ENCODE measurements around the gene CDH4. TPM values are rescaled to one million over a fixed set of nuclear protein-coding genes. Genes with fewer than 3 reads are reported as not detected.

CDH4 gene
- total RNA-seq, 1 experiment from 2014 or later, result 5.3 TPM

DNA sequence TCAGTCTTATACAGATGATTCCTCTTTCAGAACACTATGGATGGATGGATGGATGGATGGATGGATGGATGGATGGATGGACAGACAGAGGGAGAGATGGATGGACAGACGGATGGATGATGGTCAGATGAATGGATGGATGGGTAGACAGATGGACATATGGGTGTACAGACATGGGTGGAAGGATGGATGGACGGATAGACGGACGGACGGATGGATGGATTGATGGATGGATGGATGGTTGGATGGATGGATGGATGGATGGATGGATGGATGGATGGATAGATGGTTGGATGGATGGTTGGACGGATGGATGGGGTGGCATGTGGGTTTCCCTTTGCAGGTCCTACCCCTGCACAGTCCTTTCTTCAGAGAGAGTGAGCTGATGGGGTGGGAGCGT lies 320.7 kb downstream of the CDH4 start (continued):
- TF ChIP-seq ZNF425 (CRISPR knock-in tag; conservative IDR thresholded peaks at IDR 0.05), result no peak

GRCh38 chr20:61573415-61574305 lies 321.6 kb downstream of the CDH4 start:
- Mint-ChIP-seq H3K4me1 (peaks cover 3% of the 10 kb centered on the region), H3K36me3 (no peaks in the 10 kb centered on the region), H3K27me3 (ENCODE audit: low read depth) (peaks cover 37% of the 10 kb centered on the region), H3K27ac (no peak overlapping the region), H3K4me3 (no peak overlapping the region), H3K9me3 (peaks cover 15% of the 10 kb centered on the region)
- ChIA-PET POLR2A (no interaction called here), CTCF (interaction anchor here (0.6 kb wide), 1 partner anchor 302 kb away, joined by 3 read pairs; no protein-coding TSS in a partner anchor)
- no peak for TF ChIP-seq KAT7 (CRISPR knock-in tag; IDR thresholded peaks at IDR 0.05; ENCODE audit: borderline replicate concordance)
- no peak for TF ChIP-seq FOXJ3 (CRISPR knock-in tag; IDR thresholded peaks at IDR 0.05; ENCODE audit: borderline replicate concordance)
- no peak for TF ChIP-seq ATF1 (CRISPR knock-in tag; IDR thresholded peaks at IDR 0.05)
- no peak for TF ChIP-seq SP1 (CRISPR knock-in tag; conservative IDR thresholded peaks at IDR 0.05)
- TF ChIP-seq ETV6 (CRISPR knock-in tag; IDR thresholded peaks at IDR 0.05), result no peak
- no peak for TF ChIP-seq JAZF1 (CRISPR knock-in tag; IDR thresholded peaks at IDR 0.05)
- no peak for TF ChIP-seq NFYB (CRISPR knock-in tag; conservative IDR thresholded peaks at IDR 0.05; ENCODE audit: low read depth)
- TF ChIP-seq, protein P1, sequence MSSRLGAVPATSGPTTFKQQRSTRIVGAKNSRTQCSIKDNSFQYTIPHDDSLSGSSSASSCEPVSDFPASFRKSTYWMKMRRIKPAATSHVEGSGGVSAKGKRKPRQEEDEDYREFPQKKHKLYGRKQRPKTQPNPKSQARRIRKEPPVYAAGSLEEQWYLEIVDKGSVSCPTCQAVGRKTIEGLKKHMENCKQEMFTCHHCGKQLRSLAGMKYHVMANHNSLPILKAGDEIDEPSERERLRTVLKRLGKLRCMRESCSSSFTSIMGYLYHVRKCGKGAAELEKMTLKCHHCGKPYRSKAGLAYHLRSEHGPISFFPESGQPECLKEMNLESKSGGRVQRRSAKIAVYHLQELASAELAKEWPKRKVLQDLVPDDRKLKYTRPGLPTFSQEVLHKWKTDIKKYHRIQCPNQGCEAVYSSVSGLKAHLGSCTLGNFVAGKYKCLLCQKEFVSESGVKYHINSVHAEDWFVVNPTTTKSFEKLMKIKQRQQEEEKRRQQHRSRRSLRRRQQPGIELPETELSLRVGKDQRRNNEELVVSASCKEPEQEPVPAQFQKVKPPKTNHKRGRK (CRISPR knock-in tag; IDR thresholded peaks at IDR 0.05; ENCODE audit: borderline replicate concordance), result no peak
- TF ChIP-seq JUN (CRISPR knock-in tag; IDR thresholded peaks at IDR 0.05), result no peak
- no peak for TF ChIP-seq TCF7 (CRISPR knock-in tag; IDR thresholded peaks at IDR 0.05; ENCODE audit: low read depth)
- TF ChIP-seq ZBTB21 (CRISPR knock-in tag; IDR thresholded peaks at IDR 0.05; ENCODE audit: borderline replicate concordance), result no peak
- no peak for TF ChIP-seq USF2 (CRISPR knock-in tag; IDR thresholded peaks at IDR 0.05)
- no peak for TF ChIP-seq NFATC4 (CRISPR knock-in tag; IDR thresholded peaks at IDR 0.05)
- TF ChIP-seq ZNF425 (CRISPR knock-in tag; conservative IDR thresholded peaks at IDR 0.05), result no peak
- no peak for TF ChIP-seq TP53 (CRISPR knock-in tag; IDR thresholded peaks at IDR 0.05)
- TF ChIP-seq PRDM15 (CRISPR knock-in tag; IDR thresholded peaks at IDR 0.05), result no peak
- TF ChIP-seq NR1H2 (CRISPR knock-in tag; IDR thresholded peaks at IDR 0.05), result no peak
- no peak for TF ChIP-seq RORB (CRISPR knock-in tag; IDR thresholded peaks at IDR 0.05)
- TF ChIP-seq, protein P2, sequence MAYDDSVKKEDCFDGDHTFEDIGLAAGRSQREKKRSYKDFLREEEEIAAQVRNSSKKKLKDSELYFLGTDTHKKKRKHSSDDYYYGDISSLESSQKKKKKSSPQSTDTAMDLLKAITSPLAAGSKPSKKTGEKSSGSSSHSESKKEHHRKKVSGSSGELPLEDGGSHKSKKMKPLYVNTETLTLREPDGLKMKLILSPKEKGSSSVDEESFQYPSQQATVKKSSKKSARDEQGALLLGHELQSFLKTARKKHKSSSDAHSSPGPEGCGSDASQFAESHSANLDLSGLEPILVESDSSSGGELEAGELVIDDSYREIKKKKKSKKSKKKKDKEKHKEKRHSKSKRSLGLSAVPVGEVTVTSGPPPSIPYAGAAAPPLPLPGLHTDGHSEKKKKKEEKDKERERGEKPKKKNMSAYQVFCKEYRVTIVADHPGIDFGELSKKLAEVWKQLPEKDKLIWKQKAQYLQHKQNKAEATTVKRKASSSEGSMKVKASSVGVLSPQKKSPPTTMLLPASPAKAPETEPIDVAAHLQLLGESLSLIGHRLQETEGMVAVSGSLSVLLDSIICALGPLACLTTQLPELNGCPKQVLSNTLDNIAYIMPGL (CRISPR knock-in tag; IDR thresholded peaks at IDR 0.05), result no peak
- no peak for TF ChIP-seq ZNF219 (CRISPR knock-in tag; IDR thresholded peaks at IDR 0.05; ENCODE audit: borderline replicate concordance)
- DNase-seq (ENCODE audit: low spot score), result no peak
- ATAC-seq, result no peak
